SK-N-SH (cell line): Measurements from ENCODE around the gene TMEM98. TPM values are rescaled to one million over a fixed set of nuclear protein-coding genes. Genes with fewer than 3 reads are reported as not detected.

Source experiments
- CTCF ChIA-PET: fragments of 300-600, 350-600 bp; formaldehyde crosslinking; extraction: SDS; loops from one replicate; lab custom pipeline; 2021; lab: Yijun Ruan, JAX
- POLR2A ChIA-PET: fragments of 350-600 bp; sonication (Branson Sonifier 250); formaldehyde crosslinking; extraction: SDS; loops from one replicate; lab custom pipeline; 2020; ENCODE audit warnings: antibody characterized with exemption, inconsistent platforms; lab: Yijun Ruan, JAX
- DNase-seq: peaks from one replicate; pipeline ENCODE4 v3.0.0; 2012
- H2AFZ ChIP-seq: fragments of 200-600 bp; sonication (generic); 2 replicates; pipeline ENCODE4 v1.8.1; 2016; ENCODE audit warnings: antibody characterized with exemption, mild to moderate bottlenecking, low read depth
- H3F3A ChIP-seq: fragments of 200-600 bp; sonication (generic); replicated peaks from 2 replicates; pipeline ENCODE3; 2016; ENCODE audit warnings: antibody characterized with exemption, mild to moderate bottlenecking; ENCODE audit not compliant: insufficient read depth
- H3K27ac ChIP-seq, 2 experiments: fragments of 200-500 bp in 1 of 2; fragments of 200-600 bp in 1 of 2; sonication (Bioruptor generic) in 1 of 2; sonication (generic), shearing (Covaris generic) in 1 of 2; 2 replicates each; pipeline versions ENCODE4 v1.5.1 to v1.6.1; 2014 to 2016; ENCODE audit warnings: low read depth in 2 of 2, inconsistent platforms in 1 of 2, low read length in 1 of 2, mild to moderate bottlenecking in 1 of 2, mixed read lengths in 1 of 2
- H3K27me3 ChIP-seq: fragments of 200-600 bp; sonication (generic), shearing (Covaris generic); 2 replicates; pipeline ENCODE4 v1.6.1; 2016; ENCODE audit warnings: mixed run types; ENCODE audit not compliant: insufficient read depth
- H3K36me3 ChIP-seq, 2 experiments: fragments of 200-500 bp in 1 of 2; fragments of 200-600 bp in 1 of 2; sonication (Bioruptor generic) in 1 of 2; sonication (generic) in 1 of 2; replicated peaks in 1 of 2; 2 replicates each; pipeline versions ENCODE3 to v1.5.1; 2014 to 2016; ENCODE audit warnings: low read length in 1 of 2, mild to moderate bottlenecking in 1 of 2; ENCODE audit not compliant: insufficient read depth in 2 of 2, control insufficient read depth in 1 of 2
- H3K4me1 ChIP-seq, 2 experiments: fragments of 200-500 bp in 1 of 2; fragments of 200-600 bp in 1 of 2; sonication (Bioruptor generic) in 1 of 2; sonication (generic), shearing (Covaris generic) in 1 of 2; 2 replicates each; pipeline versions ENCODE4 v1.5.1 to v1.6.1; 2014 to 2016; ENCODE audit warnings: low read depth in 1 of 2, low read length in 1 of 2, mixed run types in 1 of 2; ENCODE audit not compliant: insufficient read depth in 2 of 2, control insufficient read depth in 1 of 2
- H3K4me2 ChIP-seq: fragments of 200-600 bp; sonication (generic), shearing (Covaris generic); 2 replicates; pipeline ENCODE4 v1.6.1; 2017; ENCODE audit warnings: mixed run types
- H3K4me3 ChIP-seq, 2 experiments: fragments of 200-500 bp in 1 of 2; fragments of 200-600 bp in 1 of 2; sonication (Bioruptor generic) in 1 of 2; sonication (generic), shearing (Covaris generic) in 1 of 2; 2 replicates each; pipeline versions ENCODE4 v1.5.1 to v1.8.1; 2014 to 2016; ENCODE audit warnings: low read depth in 2 of 2, inconsistent platforms in 1 of 2, low read length in 1 of 2, mild to moderate bottlenecking in 1 of 2, mixed read lengths in 1 of 2, moderate library complexity in 1 of 2
- H3K79me2 ChIP-seq: fragments of 200-600 bp; sonication (generic); 2 replicates; pipeline ENCODE4 v1.8.1; 2017; ENCODE audit warnings: mild to moderate bottlenecking; ENCODE audit not compliant: insufficient read depth
- H3K9ac ChIP-seq: fragments of 200-600 bp; sonication (generic); 2 replicates; pipeline ENCODE4 v1.6.1; 2017; ENCODE audit warnings: mixed run types
- H3K9me2 ChIP-seq: fragments of 200-600 bp; sonication (generic); 2 replicates; pipeline ENCODE4 v1.6.1; 2017; ENCODE audit warnings: mixed run types
- H3K9me3 ChIP-seq: fragments of 200-600 bp; sonication (generic); 2 replicates; pipeline ENCODE4 v1.6.1; 2017; ENCODE audit warnings: mixed run types, mild to moderate bottlenecking, moderate library complexity
- H4K20me1 ChIP-seq: fragments of 200-600 bp; sonication (generic); 2 replicates; pipeline ENCODE4 v1.6.1; 2017; ENCODE audit warnings: mild to moderate bottlenecking, mixed run types; ENCODE audit not compliant: insufficient read depth
- EP300 ChIP-seq, 2 experiments: IDR thresholded peaks; 2 replicates each; pipeline versions ENCODE4 v1.4.0 to v1.6.1; 2012; ENCODE audit warnings: borderline replicate concordance in 1 of 2, low read depth in 1 of 2, low read length in 1 of 2
- EZH2phosphoT487 ChIP-seq: fragments of 200-600 bp; sonication (generic); IDR thresholded peaks from 2 replicates; pipeline ENCODE4 v1.6.1; 2017; ENCODE audit warnings: low read depth, mixed run types, mild to moderate bottlenecking, antibody characterized with exemption, moderate library complexity, borderline replicate concordance
- FOSL2 ChIP-seq: IDR thresholded peaks from 2 replicates; pipeline ENCODE4 v1.4.0; 2012; ENCODE audit warnings: low read depth, mild to moderate bottlenecking, moderate library complexity, borderline replicate concordance
- GABPA ChIP-seq: IDR thresholded peaks from 2 replicates; pipeline ENCODE4 v1.4.0; 2012; ENCODE audit warnings: low read depth, mild to moderate bottlenecking
- GATA2 ChIP-seq: sonication (generic); formaldehyde crosslinking; IDR thresholded peaks from 2 replicates; pipeline ENCODE4 v1.5.0; 2020; ENCODE audit warnings: mild to moderate bottlenecking, missing genetic modification reagents
- JUND ChIP-seq: IDR thresholded peaks from 2 replicates; pipeline ENCODE4 v1.4.0; 2012
- MEF2A ChIP-seq: IDR thresholded peaks from 2 replicates; pipeline ENCODE4 v1.4.0; 2012; ENCODE audit warnings: low read depth, borderline replicate concordance
- MXI1 ChIP-seq: IDR thresholded peaks from 2 replicates; pipeline ENCODE4 v1.6.1; 2012; ENCODE audit warnings: mild to moderate bottlenecking, low read depth, low read length, improper control_type of control experiment
- PBX3 ChIP-seq: IDR thresholded peaks from 2 replicates; pipeline ENCODE4; 2012
- POLR2AphosphoS5 ChIP-seq: IDR thresholded peaks from 2 replicates; pipeline ENCODE4 v1.6.1; 2012; ENCODE audit warnings: low read depth, low read length
- RAD21 ChIP-seq: IDR thresholded peaks from 2 replicates; pipeline ENCODE4 v1.6.1; 2012; ENCODE audit warnings: mild to moderate bottlenecking, low read length
- RCOR1 ChIP-seq: fragments of 150-350 bp; IDR thresholded peaks from 2 replicates; pipeline ENCODE4 v1.6.1; 2017; ENCODE audit warnings: antibody characterized with exemption, low read length
- RFX5 ChIP-seq: IDR thresholded peaks from 2 replicates; pipeline ENCODE4 v1.6.1; 2012; ENCODE audit warnings: mild to moderate bottlenecking, improper control_type of control experiment, low read length
- SIN3A ChIP-seq: IDR thresholded peaks from 2 replicates; pipeline ENCODE4 v1.6.1; 2012; ENCODE audit warnings: low read depth, mild to moderate bottlenecking, low read length, moderate library complexity, borderline replicate concordance
- SMC3 ChIP-seq: IDR thresholded peaks from 2 replicates; pipeline ENCODE4 v1.6.1; 2012; ENCODE audit warnings: low read depth, low read length, improper control_type of control experiment
- TAF1 ChIP-seq: IDR thresholded peaks from 2 replicates; pipeline ENCODE4 v1.6.1; 2012; ENCODE audit warnings: low read depth, mild to moderate bottlenecking, low read length, moderate library complexity, borderline replicate concordance
- TEAD4 ChIP-seq: IDR thresholded peaks from 2 replicates; pipeline ENCODE4 v1.4.0; 2012; ENCODE audit warnings: mild to moderate bottlenecking, borderline replicate concordance; ENCODE audit not compliant: insufficient read depth
- YY1 ChIP-seq: IDR thresholded peaks from 2 replicates; pipeline ENCODE4 v1.4.0; 2012; ENCODE audit warnings: low read depth, mild to moderate bottlenecking
- polyA plus RNA-seq, 3 experiments: library from polyadenylated mRNA; depleted of rRNA; stranded (reverse); fragments of >200 nt; gene quantifications; 2 replicates each; pipeline ENCODE4 v1.2.3, GENCODE V29; 2012
- TF ChIP-seq, protein P1 (sequence below): IDR thresholded peaks from 2 replicates; pipeline ENCODE4 v1.4.0; 2012; ENCODE audit warnings: low read depth, borderline replicate concordance
- TF ChIP-seq, protein P2 (sequence below): fragments of 150-350 bp; IDR thresholded peaks from 2 replicates; pipeline ENCODE4 v1.6.1; 2017; ENCODE audit warnings: antibody characterized with exemption, low read length, low read depth, borderline replicate concordance
- TF ChIP-seq, protein P3 (sequence below): IDR thresholded peaks from 2 replicates; pipeline ENCODE4 v1.6.1; 2012; ENCODE audit warnings: mild to moderate bottlenecking, low read depth, low read length, moderate library complexity
- TF ChIP-seq, protein P4 (sequence below): IDR thresholded peaks from 2 replicates; pipeline ENCODE4 v1.4.0; 2012; ENCODE audit warnings: low read depth

The TMEM98 gene
- polyA plus RNA-seq, 1 of the 3 experiments (the other 2 are of a cell fraction): 196 TPM

GRCh38 chr17:32916134-32916533 lies 11.8 kb upstream of the TMEM98 start (continued):
- TF ChIP-seq, protein P1, sequence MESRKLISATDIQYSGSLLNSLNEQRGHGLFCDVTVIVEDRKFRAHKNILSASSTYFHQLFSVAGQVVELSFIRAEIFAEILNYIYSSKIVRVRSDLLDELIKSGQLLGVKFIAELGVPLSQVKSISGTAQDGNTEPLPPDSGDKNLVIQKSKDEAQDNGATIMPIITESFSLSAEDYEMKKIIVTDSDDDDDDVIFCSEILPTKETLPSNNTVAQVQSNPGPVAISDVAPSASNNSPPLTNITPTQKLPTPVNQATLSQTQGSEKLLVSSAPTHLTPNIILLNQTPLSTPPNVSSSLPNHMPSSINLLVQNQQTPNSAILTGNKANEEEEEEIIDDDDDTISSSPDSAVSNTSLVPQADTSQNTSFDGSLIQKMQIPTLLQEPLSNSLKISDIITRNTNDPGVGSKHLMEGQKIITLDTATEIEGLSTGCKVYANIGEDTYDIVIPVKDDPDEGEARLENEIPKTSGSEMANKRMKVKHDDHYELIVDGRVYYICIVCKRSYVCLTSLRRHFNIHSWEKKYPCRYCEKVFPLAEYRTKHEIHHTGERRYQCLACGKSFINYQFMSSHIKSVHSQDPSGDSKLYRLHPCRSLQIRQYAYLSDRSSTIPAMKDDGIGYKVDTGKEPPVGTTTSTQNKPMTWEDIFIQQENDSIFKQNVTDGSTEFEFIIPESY: no peak
- TF ChIP-seq MEF2A (no peak), RFX5 (no peak), SIN3A (no peak), GATA2 (CRISPR knock-in tag) (no peak), POLR2AphosphoS5 (no peak), TAF1 (no peak)

GRCh38 chr17:32917081-32917480 lies 10.9 kb upstream of the TMEM98 start:
- H3K9me3 ChIP-seq: no peaks in the 10 kb centered on the region
- no peaks in the 10 kb centered on the region for H3K27me3 ChIP-seq
- H3K36me3 ChIP-seq: no peaks in the 10 kb centered on the region
- no peak overlapping the region for H2AFZ ChIP-seq
- H3K79me2 ChIP-seq: no peaks in the 10 kb centered on the region
- no peaks in the 10 kb centered on the region for H4K20me1 ChIP-seq
- H3K9me2 ChIP-seq: no peaks in the 10 kb centered on the region
- no peak overlapping the region for H3K27ac ChIP-seq
- no peak overlapping the region for H3K4me3 ChIP-seq
- no peak overlapping the region for H3K4me2 ChIP-seq
- no peak overlapping the region for H3K9ac ChIP-seq
- H3F3A ChIP-seq: no peaks in the 10 kb centered on the region
- ChIA-PET POLR2A (no interaction called here), CTCF (interaction anchor here (0.8 to 2.0 kb wide), 4 partner anchors 20 to 445 kb away, joined by 3 to 9 read pairs (median 4); partner anchors contain the start of gene MYO1D)
- DNase-seq: no peak
- no peaks in the 10 kb centered on the region for H3K4me1 ChIP-seq
- TF ChIP-seq RCOR1 (no peak), PBX3 (no peak), JUND (no peak), MEF2A (no peak), YY1 (no peak), GABPA (no peak), EZH2phosphoT487 (no peak), EP300 (IDR thresholded peaks at IDR 0.05; ENCODE audit: borderline replicate concordance in 1 of 2, low read depth in 1 of 2, low read length in 1 of 2) (no peak), SMC3 (no peak), TEAD4 (no peak), POLR2AphosphoS5 (no peak), RAD21 (no peak), MXI1 (no peak), FOSL2 (no peak)
- TF ChIP-seq, protein P1: no peak
- TF ChIP-seq, protein P2, sequence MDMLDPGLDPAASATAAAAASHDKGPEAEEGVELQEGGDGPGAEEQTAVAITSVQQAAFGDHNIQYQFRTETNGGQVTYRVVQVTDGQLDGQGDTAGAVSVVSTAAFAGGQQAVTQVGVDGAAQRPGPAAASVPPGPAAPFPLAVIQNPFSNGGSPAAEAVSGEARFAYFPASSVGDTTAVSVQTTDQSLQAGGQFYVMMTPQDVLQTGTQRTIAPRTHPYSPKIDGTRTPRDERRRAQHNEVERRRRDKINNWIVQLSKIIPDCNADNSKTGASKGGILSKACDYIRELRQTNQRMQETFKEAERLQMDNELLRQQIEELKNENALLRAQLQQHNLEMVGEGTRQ: no peak
- TF ChIP-seq, protein P3, sequence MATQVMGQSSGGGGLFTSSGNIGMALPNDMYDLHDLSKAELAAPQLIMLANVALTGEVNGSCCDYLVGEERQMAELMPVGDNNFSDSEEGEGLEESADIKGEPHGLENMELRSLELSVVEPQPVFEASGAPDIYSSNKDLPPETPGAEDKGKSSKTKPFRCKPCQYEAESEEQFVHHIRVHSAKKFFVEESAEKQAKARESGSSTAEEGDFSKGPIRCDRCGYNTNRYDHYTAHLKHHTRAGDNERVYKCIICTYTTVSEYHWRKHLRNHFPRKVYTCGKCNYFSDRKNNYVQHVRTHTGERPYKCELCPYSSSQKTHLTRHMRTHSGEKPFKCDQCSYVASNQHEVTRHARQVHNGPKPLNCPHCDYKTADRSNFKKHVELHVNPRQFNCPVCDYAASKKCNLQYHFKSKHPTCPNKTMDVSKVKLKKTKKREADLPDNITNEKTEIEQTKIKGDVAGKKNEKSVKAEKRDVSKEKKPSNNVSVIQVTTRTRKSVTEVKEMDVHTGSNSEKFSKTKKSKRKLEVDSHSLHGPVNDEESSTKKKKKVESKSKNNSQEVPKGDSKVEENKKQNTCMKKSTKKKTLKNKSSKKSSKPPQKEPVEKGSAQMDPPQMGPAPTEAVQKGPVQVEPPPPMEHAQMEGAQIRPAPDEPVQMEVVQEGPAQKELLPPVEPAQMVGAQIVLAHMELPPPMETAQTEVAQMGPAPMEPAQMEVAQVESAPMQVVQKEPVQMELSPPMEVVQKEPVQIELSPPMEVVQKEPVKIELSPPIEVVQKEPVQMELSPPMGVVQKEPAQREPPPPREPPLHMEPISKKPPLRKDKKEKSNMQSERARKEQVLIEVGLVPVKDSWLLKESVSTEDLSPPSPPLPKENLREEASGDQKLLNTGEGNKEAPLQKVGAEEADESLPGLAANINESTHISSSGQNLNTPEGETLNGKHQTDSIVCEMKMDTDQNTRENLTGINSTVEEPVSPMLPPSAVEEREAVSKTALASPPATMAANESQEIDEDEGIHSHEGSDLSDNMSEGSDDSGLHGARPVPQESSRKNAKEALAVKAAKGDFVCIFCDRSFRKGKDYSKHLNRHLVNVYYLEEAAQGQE: no peak
- TF ChIP-seq, protein P4, sequence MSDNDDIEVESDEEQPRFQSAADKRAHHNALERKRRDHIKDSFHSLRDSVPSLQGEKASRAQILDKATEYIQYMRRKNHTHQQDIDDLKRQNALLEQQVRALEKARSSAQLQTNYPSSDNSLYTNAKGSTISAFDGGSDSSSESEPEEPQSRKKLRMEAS: no peak
